Activated CD8-positive, alpha-beta memory T cell treated with anti-CD3 and anti-CD28 coated beads, Interleukin-2, amount 50 U/mL, for 1 hour (primary cell): ENCODE measurements around the gene LIPM.
"Not testable (repeated sequence)": the region's sequence is repeated elsewhere in the genome, so short reads cannot be mapped to it uniquely, and the experiment has no call there.

Experiments used
- DNase-seq: peaks from one replicate; pipeline ENCODE4 v3.0.0-alpha.2; 2020; ENCODE audit errors: extremely low read depth

Gene LIPM

DNA sequence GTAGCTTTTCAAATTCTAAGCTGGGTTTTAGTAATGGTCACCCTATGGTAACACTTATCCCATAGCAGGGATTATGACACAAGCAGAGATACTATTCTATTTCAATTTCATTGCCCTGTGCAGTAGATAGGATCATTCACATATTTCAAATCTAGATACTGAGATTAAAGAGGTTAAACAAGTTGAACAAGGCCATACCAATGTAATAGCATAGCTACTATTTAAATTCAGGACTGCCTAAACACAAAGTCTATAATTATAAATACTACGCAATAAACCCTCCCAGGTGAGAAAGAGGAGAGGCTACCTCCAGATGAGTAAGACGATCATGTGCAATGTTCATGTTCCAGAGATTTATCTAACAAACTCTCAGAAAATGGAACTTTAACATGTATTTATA lies 1.1 kb downstream of the LIPM start:
- no peak for DNase-seq

- no peak for DNase-seq
Measured at GRCh38 chr10:88804083-88804812, 1.7 kb downstream of the LIPM start.

DNA sequence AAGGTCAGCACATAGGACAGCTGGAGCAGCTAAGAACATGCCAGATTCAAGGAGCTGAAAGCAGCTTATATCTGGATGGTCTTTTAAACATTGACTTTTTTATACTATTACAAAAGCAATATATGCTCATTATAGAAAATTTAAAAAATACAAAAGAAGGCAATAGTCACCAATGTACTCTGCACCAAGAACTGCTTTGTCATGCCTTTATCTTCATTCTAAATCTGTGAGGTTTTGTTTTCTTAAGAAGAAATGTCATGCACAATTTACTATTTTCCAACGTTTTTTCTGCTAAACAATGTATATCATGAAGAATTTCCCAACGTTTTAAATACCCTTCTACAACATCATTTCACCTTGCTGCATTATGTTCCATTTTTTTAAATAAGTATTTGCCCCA lies 2.8 kb downstream of the LIPM start:
- no peak for DNase-seq

DNA sequence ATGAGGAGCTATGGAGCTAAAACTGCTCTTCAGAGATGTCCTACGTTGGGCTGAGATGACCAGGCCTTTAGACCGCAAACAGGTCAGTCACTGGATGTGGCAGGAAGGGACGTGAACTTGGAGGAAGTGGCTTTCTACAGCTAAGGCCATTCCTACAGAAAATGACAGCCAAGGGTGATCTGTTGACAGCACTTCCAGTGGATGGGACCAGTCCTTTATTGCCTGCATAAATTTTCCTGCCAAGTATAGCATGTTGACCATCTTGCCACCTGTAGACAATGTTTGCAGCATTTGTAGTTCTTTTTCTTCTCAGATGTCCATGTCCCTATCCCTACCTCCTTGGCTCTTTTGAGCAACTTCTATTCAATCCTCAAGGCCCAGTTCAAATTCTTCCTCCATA lies 3.4 kb downstream of the LIPM start:
- DNase-seq: no peak

DNA sequence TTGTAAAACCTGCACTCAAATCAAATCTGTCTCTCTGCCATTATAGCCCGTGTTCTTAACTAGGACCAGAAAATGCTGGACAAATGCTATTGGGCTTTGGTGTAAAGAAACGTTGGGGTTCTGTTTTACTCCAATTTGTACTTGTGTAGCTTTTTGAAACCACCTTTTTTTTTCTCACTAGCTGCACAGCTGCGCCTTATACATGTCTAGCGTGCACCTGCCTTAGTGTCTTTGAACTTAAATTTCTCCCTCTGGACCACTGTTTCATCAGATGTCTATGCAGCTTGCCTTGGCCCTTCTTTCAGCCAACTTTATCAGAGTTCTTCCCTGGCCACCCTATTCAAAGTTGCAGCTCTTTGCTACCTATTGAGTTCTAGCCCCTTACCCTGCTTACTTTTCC lies 7.1 kb downstream of the LIPM start:
- DNase-seq: no peak

DNA sequence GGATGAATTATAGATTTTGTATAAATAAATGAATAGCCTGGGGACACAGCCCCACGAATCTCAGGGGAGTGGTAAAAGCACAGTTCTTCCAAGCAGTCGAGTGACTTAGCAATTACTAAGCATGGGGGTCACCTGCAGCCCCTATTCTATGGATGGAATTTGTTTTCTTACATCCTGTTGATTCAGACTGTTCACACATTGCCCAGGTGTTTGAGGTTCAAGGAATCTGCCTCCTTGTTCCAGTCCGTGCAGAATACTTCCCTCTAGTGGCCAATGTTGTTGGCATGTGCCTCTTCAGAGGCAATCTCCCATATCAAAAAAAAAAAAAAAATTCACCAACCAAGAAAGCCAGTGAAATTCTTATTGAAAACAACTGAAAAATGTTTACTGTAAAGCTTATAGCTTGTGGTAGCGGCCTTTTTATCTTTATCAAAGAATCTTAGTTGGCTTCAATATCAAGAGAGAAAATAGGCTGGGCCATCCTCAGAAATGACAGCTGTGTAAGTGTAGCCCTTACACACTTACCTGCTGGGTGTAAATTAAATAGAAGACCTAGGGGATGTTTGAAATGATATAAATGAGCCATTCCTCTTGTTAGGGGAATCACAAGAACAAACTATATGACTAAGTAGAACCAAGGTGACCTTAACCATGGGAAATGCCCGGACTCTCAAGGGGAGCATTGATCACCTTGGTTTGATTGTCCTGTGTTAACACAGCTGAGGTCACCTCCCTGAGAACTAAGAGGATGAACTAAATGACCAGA lies 7.8 kb downstream of the LIPM start:
- DNase-seq: peak; percentile 10

DNA sequence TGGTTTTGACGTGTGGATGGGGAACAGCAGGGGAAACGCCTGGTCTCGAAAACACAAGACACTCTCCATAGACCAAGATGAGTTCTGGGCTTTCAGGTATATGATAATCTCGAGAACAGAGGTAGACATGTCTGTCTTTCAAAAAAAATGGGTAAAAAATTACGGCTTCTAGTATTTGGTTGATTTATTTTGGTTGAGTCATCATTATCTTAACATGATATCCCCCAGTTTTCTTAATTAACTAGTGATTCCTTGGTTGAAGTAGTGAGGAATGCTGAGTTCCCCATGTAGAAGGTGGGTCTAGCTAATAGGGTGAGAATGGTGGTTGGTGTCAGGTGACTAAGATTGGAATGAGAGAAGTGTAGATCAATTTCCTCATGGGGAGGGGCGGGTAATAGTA lies 10.7 kb downstream of the LIPM start:
- no peak for DNase-seq

DNA sequence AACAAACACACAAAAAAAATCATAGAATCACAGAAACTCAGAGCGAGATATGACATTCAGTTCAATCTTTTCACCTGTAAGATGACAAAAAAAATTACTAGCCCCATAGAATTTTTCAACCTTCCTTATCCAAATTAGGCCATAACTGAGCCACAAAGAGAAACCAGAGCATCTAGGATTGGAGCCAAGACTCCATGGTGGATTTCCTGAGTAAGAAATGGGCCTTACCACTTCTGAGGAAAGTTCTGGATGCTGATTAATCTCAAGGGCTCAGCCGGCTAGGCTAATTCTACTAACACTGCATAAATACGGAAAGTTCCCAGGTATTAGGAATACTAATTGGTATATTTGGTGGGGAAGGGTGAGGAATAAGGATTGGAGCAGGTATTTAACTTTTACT lies 16.8 kb downstream of the LIPM start:
- no peak for DNase-seq

- no peak for DNase-seq
Measured at GRCh38 chr10:88820748-88821401, 18.3 kb downstream of the LIPM start.

- no peak for DNase-seq
Measured at GRCh38 chr10:88826388-88826787, 23.9 kb downstream of the LIPM start.

- DNase-seq: no peak
Measured at GRCh38 chr10:88827671-88828070, 25.1 kb downstream of the LIPM start.

DNA sequence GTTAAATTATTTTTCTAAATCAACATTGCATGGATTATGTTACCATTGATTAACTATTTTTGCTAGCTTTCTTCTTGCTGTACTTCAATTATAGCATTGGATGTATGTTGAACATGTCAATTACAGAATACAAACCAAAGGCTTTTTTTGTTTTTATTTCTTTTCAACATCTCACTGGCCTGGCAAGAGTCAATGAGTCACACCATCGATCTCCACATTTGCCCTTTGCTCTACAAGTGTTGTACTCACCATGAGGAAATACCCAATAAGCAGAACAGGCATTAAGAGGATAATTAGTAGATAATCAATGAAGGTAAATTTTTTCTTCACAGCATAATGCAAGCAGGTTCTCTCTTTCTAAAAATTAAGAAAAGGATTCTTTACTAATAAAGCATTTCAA lies 25.8 kb downstream of the LIPM start:
- no peak for DNase-seq

GRCh38 chr10:88830643-88831268 lies 28.2 kb downstream of the LIPM start:
- DNase-seq: no peak

GRCh38 chr10:88831709-88832108 lies 29.2 kb downstream of the LIPM start:
- no peak for DNase-seq

- DNase-seq: no peak
Measured at GRCh38 chr10:88832376-88832775, 29.8 kb downstream of the LIPM start.

DNA sequence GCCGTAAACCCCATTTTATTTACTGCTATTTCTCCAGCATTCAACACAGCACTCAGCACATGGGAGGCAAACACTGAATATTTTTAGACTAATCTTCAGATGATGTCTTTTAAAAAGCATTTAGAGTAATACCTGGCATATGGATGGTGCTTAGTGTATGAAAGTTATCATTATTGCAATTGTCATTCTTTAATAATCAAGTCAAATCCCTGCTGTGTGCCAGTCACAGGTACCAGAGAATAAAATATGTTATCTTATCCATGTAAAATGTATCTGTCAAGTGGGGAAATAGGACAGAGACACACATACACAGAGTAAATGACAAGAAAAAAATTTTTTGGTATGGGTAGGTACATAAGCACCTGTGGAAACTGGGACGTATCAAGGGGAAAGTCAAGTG lies 30.6 kb downstream of the LIPM start:
- DNase-seq: no peak

DNA sequence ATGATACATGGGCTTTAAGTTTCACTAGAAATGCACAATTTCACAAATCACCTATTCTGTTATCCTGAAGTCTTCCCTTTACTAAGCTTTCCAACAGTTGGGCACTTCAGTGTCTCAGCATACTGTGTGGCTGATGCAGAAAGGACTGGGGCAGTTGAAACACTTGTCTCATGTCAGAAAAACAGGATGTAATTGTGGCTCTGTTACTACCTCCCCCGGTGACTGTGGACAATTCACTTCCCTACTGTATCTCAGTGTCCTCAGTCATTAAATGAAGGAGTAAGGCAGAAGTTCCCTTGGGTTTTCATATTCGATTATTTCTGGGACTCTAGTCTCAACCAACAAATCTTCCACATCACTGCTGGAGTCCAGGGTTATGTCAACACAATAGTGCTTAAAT lies 31.2 kb downstream of the LIPM start:
- DNase-seq: no peak

DNA sequence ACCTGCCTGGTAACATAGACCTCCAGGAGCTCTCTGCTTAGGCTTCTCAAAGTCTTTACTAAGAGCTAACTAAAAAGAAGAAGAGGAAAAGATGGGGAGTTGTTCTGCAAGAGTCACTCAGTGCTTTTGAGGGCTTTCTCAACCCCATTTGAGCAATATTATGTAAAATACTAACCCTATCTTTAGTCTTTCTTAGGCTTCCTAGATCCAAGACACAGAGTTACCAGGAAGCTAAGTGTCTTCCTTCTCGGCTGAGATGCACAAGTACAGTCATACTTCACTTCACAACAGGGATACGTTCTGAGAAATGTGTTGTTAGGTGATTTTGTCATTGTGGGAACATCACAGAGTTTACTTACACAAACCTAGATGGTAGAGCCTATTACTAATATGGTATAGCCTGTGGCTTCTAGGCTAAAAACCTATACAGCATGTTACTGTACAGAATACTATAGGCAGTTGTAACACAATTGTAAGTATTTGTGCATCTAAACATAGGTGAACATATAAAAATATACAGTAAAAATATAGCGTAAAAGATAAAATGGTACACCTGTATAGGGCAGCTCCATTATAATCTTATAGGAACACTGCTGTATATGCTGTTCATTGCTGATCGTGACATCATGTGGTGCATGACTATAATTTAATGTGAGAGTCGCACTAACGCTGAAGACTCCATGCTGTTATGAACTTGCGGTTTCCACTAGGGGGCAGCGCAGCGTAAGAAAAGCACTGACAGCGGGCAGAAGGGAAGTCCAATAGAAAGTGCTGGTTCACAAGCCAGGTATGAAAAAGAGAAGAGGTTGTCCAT lies 32.8 kb downstream of the LIPM start:
- DNase-seq: peak; percentile 51

- DNase-seq: no peak
Measured at GRCh38 chr10:88835910-88836221, 33.3 kb downstream of the LIPM start.

DNA sequence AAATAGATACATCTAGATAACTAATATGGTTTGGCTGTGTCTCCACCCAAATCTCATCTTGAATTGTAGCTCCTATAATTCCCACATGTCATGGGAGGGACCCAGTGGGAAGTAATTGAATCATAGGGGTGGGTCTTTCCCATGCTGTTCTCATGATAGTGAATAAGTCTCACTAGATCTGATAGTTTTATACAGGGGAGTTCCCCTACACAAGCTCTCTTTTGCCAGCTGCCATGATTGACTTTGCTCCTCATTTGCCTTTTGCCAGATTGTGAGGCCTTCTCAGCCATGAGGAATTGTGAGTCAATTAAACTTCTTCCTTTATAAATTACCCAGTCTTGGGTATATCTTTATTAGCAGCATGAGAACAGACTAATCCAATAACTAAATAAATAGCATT lies 35.1 kb downstream of the LIPM start:
- not testable (repeated sequence) for DNase-seq

DNA sequence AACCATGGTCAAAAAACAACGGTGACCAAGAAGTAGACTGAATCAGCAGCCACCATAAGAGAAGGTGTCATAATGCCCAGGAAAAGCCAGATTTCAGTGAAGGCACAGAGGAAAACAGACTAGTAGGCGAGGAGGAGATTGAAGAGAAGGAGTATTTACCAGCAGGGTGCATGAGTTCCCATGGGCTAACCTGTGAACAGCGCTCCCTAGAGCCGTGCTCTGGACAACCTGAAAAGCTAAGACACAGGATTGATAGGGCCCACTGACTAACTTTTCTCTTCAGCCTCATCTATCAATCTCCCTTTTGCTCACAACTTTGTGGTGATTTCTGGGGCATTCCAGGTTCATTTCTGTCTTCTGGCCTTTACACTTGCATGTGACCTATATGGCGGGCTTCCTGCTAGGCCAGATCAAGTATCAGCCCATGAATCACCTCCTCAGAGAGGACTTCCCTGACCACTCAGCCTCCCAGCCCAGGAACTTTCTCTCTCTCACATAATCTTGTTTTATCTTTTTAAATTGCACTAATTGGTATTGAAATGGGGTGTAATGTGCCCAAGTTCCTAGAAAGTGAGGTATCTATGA lies 36.3 kb downstream of the LIPM start:
- DNase-seq: no peak
